Ishikawa (cell line): Measurements from ENCODE around the gene LY6G5B.

Experiments
- CEBPB ChIP-seq: IDR thresholded peaks from 2 replicates; pipeline ENCODE4 v1.6.1; 2012
- CREB1 ChIP-seq: IDR thresholded peaks from 2 replicates; pipeline ENCODE4 v1.6.1; 2012; ENCODE audit warnings: low read depth
- EGR1 ChIP-seq: IDR thresholded peaks from 2 replicates; pipeline ENCODE4 v1.6.1; 2012
- EP300 ChIP-seq: IDR thresholded peaks from 2 replicates; pipeline ENCODE4 v1.6.1; 2012; ENCODE audit warnings: borderline replicate concordance
- FOXM1 ChIP-seq: IDR thresholded peaks from 2 replicates; pipeline ENCODE4 v1.6.1; 2012; ENCODE audit warnings: low read depth, borderline replicate concordance
- MAX ChIP-seq: IDR thresholded peaks from 2 replicates; pipeline ENCODE4 v1.6.1; 2012
- NFIC ChIP-seq: IDR thresholded peaks from 2 replicates; pipeline ENCODE4 v1.6.1; 2012
- RAD21 ChIP-seq: IDR thresholded peaks from 2 replicates; pipeline ENCODE4 v1.6.1; 2012; ENCODE audit warnings: low read depth
- REST ChIP-seq: IDR thresholded peaks from 2 replicates; pipeline ENCODE4 v1.6.1; 2012; ENCODE audit warnings: low read depth, mild to moderate bottlenecking
- TAF1 ChIP-seq: IDR thresholded peaks from 2 replicates; pipeline ENCODE4 v1.6.1; 2012; ENCODE audit warnings: low read depth, mild to moderate bottlenecking
- TCF12 ChIP-seq: IDR thresholded peaks from 2 replicates; pipeline ENCODE4 v1.6.1; 2012; ENCODE audit warnings: low read depth
- TEAD4 ChIP-seq: IDR thresholded peaks from 2 replicates; pipeline ENCODE4 v1.6.1; 2012
- USF1 ChIP-seq: IDR thresholded peaks from 2 replicates; pipeline ENCODE4 v1.6.1; 2012
- YY1 ChIP-seq: IDR thresholded peaks from 2 replicates; pipeline ENCODE4 v1.6.1; 2012; ENCODE audit warnings: low read depth
- ZBTB7A ChIP-seq: IDR thresholded peaks from 2 replicates; pipeline ENCODE4 v1.6.1; 2012; ENCODE audit warnings: low read depth

Gene LY6G5B

GRCh38 chr6:31639043-31639442, 30.7 kb upstream of the LY6G5B start:
- TF ChIP-seq CREB1 (no peak), EGR1 (no peak), MAX (no peak), ZBTB7A (no peak), EP300 (no peak), USF1 (no peak), REST (no peak), CEBPB (no peak), FOXM1 (no peak), TCF12 (no peak), NFIC (no peak)

GRCh38 chr6:31639449-31639861, 30.3 kb upstream of the LY6G5B start:
- TF ChIP-seq EP300 (no peak), FOXM1 (no peak), RAD21 (no peak), USF1 (no peak), TCF12 (no peak)

- TF ChIP-seq TEAD4 (no peak), REST (no peak), TAF1 (no peak), USF1 (no peak), MAX (no peak), EGR1 (no peak), YY1 (no peak), FOXM1 (no peak), ZBTB7A (no peak), TCF12 (no peak), EP300 (no peak), CEBPB (no peak), NFIC (no peak), RAD21 (no peak), CREB1 (no peak)
Measured at GRCh38 chr6:31640612-31641011, 29.2 kb upstream of the LY6G5B start.

- TF ChIP-seq FOXM1 (no peak), EP300 (no peak), RAD21 (no peak), CREB1 (no peak), TAF1 (no peak), YY1 (no peak), TEAD4 (no peak), EGR1 (no peak), CEBPB (no peak)
Measured at GRCh38 chr6:31641370-31641769, 28.4 kb upstream of the LY6G5B start.

- TF ChIP-seq REST (no peak), CEBPB (no peak), CREB1 (no peak), USF1 (no peak), EP300 (no peak), TEAD4 (no peak), NFIC (no peak), EGR1 (no peak), ZBTB7A (no peak), MAX (no peak), FOXM1 (no peak), TAF1 (no peak), TCF12 (no peak), YY1 (no peak), RAD21 (no peak)
Measured at GRCh38 chr6:31642798-31643570, 26.8 kb upstream of the LY6G5B start.
